ENCODE data around the gene GIMAP6.

GRCh38 chr7:150665896-150666295 is 33.7 kb upstream of the GIMAP6 start:
- no peak for TF ChIP-seq CTCF (IDR thresholded peaks at IDR 0.05)
- no peak for TF ChIP-seq EP300 (IDR thresholded peaks at IDR 0.05)

All from ovary (tissue), 3 donors.